Coronary artery (tissue), 2 donors: ENCODE data around the gene CLEC20A.

Experiments
- DNase-seq: peaks from one replicate; pipeline ENCODE4 v3.0.0-alpha.2; 2017; ENCODE audit warnings: low spot score
- H3K27ac ChIP-seq, 2 donors: fragments of 200-600 bp; sonication (generic); one replicate each; pipeline ENCODE4 v1.5.1; 2016 to 2019
- H3K4me3 ChIP-seq: fragments of 200-600 bp; sonication (generic); 2 replicates; pipeline ENCODE4 v1.5.1; 2016; ENCODE audit warnings: mild to moderate bottlenecking, moderate library complexity
- CTCF ChIP-seq: fragments of 200-600 bp; sonication (generic); IDR thresholded peaks from one replicate; pipeline ENCODE4 v1.5.1; 2019; ENCODE audit warnings: antibody characterized with exemption

The CLEC20A gene

GRCh38 chr1:178464566-178464965, 32.2 kb downstream of the CLEC20A start:
- TF ChIP-seq CTCF = no peak
- no peak overlapping the region for H3K27ac ChIP-seq
- no peak for DNase-seq
- H3K4me3 ChIP-seq = no peak overlapping the region

- no peak for DNase-seq
- TF ChIP-seq CTCF = no peak
- Histone ChIP-seq H3K4me3 (no peak overlapping the region), H3K27ac (no peak overlapping the region)
Measured at GRCh38 chr1:178464141-178464540, 32.6 kb downstream of the CLEC20A start.

DNA sequence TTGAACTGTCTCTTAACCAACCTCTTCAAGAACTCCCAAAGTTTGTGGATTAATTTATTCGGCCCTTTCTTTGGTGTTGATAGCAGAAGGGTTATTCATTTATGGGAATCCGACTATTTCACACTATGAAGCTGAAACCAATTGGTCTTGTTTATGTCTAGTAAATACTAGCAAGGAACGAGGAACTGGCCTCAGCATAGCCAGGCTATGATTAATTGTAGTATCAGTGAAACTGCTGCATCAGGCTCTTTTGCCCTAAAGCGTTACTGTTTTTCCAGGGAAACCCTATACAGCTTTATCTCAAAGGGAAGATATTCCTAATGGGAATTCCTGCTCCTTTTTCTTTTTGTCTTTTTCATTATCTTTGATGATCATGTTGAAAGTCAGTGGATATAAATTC, 35.1 kb downstream of the CLEC20A start:
- TF ChIP-seq CTCF = no peak
- Histone ChIP-seq H3K27ac (no peak overlapping the region), H3K4me3 (no peak overlapping the region)
- no peak for DNase-seq

DNA sequence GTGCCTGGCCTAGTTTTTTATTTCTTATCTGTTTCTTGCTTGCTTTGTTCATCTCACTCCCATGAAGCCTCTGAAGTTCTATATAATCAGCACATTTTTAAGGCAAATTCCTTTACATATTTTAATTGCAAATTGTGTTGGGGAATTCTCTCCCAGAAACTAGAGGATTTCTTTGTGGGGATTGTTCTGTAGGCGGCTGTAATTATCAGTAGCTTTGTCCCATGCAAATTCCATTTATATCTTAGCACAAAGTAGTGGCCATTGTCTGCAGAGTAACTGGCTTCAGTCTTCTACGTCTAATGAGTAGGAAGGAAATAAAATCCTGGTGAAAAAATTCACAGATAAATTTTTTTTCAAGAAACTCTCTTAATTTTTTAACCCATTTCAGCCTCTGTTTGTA, 35.7 kb downstream of the CLEC20A start:
- Histone ChIP-seq H3K4me3 (no peak overlapping the region), H3K27ac (no peak overlapping the region)
- no peak for TF ChIP-seq CTCF
- DNase-seq = no peak

DNA sequence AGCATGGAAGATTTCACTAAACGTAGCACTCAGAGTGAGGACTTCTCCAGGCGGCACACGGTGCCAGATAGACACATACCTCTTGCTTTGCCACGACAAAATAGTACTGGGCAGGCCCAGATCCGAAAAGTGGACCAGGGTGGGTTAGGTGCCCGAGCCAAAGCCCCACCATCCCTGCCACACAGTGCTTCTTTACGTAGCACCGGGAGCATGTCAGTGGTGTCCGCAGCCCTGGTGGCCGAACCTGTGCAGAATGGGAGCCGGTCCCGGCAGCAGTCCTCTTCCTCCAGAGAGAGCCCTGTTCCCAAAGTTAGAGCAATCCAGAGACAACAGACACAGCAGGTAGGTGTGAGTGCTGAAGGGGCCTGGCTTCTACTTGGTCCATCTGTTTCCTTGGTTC, 38.6 kb downstream of the CLEC20A start:
- no peak for TF ChIP-seq CTCF
- no peak for DNase-seq
- Histone ChIP-seq H3K4me3 (no peak overlapping the region), H3K27ac (no peak overlapping the region)

- DNase-seq = no peak
- no peak overlapping the region for H3K27ac ChIP-seq
- H3K4me3 ChIP-seq = no peak overlapping the region
- no peak for TF ChIP-seq CTCF
Measured at GRCh38 chr1:178457651-178458050, 39.1 kb downstream of the CLEC20A start.

- Histone ChIP-seq H3K4me3 (no peak overlapping the region), H3K27ac (no peak overlapping the region)
- TF ChIP-seq CTCF = no peak
- no peak for DNase-seq
Measured at GRCh38 chr1:178456472-178456871, 40.3 kb downstream of the CLEC20A start.
